GM21360 (cell line): ENCODE results near the gene KCNIP4.

ENCODE experiments used
- ATAC-seq: cut with Tn5 transposase; IDR thresholded peaks from one replicate; pipeline ENCODE4 v1.9.1; 2021; ENCODE audit warnings: mild to moderate bottlenecking, moderate library complexity; ENCODE audit not compliant: unreplicated experiment

Gene KCNIP4

DNA sequence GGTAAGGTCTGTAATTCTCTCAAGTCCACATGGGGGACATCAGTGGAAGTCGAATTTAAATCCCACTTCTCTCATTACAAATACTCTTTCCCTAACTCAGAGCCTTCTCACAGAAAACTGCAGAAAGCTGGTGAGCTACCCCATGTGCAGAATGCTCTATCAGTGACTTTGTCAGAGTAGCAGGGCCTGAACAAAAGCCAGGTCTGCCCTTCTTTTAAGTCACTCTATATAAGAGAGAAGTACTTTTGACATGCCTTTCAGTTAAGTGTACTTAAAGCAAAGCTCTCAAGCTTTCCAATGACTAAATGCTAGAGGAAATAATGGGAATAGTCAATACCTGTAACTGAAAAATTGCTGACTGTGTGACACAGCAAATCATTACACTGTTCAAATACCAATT, 323.1 kb downstream of the KCNIP4 start:
- no peak for ATAC-seq

DNA sequence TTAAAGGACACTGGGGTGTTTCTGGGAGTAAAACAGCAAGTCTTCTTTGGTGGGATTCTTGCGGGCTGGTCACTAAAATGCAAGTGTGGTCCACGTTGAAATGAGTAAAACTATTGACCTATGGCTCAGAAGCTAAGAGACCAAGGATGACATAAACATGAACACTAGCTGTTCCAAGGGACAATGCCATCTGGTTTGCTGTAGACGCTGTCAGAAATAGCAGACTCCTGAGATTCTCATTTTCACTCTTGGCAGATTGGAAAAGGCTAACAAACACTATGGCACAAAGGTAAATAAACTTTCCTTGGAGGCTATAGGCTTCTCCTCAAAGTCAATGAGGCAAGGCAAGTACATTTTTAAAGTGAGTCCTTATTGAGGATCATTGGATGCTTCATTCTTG, 343.6 kb downstream of the KCNIP4 start:
- no peak for ATAC-seq

DNA sequence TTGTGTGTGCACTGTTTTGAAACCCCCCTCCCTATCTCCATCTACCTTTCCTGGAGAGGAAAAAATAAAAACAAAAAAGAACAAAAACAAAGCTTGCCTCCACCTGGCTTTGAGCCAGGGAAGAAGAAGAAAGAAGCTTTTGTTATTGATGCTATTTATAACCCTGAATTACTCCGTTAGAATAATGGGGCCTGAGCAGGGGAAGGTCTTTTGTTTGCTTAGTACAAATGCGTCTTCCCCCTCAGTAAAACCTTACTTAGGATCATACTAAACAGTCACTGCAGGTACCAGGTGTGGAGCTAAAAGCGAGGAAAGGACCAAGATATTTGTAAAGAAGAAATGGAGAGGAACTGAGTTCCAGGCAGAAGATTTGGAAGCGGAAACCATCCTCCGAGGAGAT, 352.1 kb downstream of the KCNIP4 start:
- ATAC-seq, result no peak

DNA sequence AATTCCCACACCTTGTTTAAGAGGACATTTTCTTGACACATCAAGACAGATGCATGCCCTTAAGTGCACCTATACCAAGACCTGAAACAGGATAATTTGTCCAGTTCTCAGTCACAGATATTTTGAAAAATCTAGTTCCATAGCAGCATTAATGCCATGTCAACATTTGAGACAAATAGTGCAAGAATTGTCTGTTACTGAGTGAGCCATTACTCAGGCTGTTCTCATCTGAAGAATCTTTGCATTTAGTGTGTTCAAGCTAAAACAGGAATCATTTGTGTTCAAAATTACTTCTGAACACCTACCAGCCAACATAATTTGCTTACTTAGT, 354.9 kb downstream of the KCNIP4 start:
- no peak for ATAC-seq

DNA sequence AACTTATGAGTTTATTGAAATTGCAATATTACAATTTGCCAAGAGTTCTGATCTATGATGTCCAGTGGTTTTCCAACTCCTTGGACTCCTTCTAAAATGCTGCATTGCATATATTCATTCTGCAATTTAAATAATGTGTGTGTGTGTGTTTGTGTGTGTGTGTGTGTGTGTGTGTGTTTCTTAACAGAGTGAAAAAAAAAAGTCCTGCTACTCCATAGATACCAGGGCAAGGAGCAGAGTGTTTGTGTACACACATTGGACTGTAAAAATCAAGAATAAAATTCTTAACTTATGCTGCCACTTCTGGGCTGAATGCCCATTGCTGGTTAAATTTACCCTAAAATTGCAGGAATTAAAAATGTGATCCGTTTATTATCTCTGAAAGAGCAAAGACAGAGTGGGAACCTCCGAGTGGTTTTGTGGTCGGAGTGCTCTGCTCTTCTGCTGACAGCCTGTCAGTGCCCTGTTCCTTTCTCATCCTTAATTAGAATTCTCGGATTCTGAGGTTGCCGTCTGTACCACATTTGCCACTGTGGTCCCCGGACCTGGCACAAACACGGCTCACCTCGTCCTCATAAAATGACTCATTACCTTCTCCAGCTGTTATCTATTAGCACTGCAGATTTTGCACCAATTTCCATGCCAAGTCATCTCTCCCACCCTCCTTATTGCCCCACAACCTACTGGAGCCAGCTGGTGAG, 355.5 kb downstream of the KCNIP4 start:
- ATAC-seq, result no peak

DNA sequence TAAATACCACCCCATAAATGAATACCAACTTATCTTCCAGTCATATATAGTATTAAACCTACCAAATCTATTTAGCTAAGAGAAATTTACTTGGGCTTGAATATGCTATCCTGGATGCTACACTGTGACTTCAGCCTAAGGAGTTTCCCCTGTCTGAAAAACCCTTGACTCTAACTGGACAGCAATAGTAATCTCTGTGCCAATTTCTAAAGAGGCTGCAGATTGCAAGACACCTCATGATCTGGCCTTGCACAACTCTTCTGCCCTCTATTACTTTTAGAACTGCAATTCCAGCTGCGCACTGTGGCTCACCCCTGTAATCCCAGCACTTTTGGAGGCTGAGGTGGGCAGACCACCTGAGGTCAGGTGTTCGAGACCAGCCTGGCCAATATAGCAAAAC, 371.5 kb downstream of the KCNIP4 start:
- ATAC-seq, result no peak

DNA sequence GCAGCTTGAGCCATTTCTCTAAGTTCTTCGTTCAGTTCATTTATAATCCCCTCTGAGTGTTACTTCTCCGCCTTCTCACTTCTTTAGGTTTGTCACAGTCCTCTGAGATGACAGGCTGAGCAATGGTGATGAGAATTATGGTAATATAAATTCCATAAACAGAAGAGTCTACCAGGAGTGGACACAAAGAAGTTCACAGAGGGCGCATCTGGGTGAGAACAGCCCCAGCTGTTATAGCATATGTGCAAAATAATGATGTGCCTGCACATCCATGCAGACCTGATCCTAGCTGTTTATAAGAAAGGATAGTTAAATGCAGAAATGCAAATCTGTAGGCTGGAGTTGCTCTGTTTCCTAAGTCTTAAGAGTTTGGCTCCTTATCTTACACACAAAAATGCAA, 377.5 kb downstream of the KCNIP4 start:
- no peak for ATAC-seq

DNA sequence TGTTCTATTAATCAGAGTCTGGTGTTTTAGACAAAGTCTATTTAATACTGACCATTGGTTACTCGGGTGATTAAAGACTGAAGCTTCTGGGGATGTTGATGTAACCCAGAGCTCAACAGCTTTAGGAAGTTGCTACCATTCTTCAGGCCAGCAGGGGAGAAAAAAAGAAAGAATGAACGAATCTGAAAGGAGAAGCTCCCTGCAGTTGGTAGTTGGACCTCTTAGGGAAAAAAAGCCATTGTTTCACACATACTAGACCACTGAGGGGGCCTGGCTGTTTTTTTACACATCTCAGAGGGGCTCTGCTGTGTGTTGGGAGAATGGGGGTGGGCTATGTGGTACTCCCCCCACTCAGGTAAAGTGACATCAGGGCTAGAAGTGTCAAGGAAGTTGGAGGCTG, 378.9 kb downstream of the KCNIP4 start:
- no peak for ATAC-seq

DNA sequence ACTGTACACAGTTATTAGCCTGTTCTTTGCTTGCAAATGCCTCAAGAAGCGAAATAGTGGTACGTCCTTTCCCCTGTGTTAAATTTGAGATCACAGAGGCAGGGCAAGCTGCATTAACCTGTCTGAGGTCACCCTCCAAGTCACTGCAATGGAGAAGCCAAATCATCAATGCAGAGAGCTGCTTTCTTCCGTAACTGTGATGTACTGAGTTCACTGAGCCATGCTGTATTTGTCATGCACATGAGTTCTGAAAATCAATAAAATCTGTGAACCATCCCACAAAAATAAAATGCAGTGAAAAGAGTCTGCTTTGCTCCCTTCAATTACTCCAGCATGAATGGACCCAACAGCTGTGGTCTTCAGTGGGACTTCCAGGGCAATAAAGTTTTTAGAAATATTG, 393.5 kb downstream of the KCNIP4 start:
- ATAC-seq, result no peak

DNA sequence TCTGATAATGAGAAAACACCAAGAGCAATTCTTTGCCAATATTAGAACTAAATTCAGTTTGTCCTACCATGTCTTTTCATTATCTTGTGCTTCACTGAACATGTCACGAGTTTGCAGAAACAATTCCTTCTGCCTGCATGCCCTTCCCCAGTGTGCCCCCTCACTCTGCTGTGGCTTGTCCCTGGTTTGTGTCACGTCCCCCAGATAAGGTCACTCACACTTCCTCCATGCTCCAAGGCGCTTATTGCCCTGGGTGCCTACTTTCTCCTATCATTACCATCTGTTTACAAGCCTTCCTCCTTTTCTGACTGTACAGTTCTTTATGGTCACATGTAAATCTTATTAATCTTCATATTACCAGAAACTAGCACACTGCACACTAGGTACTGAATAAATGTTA, 394.1 kb downstream of the KCNIP4 start:
- ATAC-seq, result no peak

DNA sequence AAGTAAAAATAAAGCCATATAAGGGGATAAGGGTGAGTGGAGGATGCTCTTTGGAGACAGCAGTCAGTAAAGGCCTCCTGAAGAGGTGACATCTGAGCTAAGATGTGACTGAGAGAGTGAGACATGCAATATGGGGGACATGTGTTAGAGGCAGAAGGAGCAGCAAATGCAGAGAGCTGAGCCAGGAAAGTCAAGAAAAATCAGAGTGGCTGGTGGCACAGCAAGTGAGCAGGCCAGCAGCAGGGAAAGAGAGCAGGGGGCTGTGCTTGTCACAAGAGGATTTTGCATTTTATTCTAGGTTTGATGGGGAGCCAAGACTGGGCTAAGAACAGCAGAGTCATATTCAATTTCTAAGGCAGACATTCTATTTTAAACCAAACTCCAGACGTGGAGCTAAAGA, 394.5 kb downstream of the KCNIP4 start:
- ATAC-seq, result no peak

DNA sequence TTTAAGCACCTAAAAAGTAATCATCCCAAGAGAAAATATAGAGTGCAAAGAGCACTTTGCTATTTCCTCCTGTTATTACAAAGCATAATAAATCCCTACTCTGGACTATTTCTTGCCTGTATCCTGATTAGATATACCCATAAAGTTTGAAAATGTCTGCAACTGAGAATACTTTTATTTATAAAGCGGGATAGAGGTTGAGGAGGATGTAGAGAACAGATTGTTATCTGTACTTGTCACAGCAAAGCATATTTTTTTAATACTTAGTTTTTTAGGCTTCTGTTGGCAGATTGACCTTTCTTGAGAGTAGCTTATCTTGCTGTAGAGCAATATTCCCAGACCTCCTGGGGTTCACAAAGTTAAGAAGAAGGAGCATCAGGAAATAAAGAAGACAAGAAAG, 396.1 kb downstream of the KCNIP4 start:
- ATAC-seq, result no peak

DNA sequence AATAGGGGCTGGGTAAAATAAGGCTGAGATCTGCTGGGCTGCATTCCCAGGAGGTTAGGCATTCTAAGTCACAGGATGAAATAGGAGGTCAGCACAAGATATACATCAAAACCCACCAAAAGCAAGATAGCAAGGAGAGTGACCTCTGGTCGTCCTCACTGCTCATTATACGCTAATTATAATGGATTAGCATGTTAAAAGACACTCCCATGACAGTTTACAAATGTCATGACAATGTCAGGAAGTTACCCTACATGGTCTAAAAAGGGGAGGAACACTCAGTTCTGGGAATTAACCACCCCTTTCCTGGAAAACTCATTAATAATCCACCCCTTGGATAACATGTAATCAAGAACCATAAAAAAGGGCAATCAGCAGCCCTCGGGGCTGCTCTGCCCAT, 403.6 kb downstream of the KCNIP4 start:
- no peak for ATAC-seq

DNA sequence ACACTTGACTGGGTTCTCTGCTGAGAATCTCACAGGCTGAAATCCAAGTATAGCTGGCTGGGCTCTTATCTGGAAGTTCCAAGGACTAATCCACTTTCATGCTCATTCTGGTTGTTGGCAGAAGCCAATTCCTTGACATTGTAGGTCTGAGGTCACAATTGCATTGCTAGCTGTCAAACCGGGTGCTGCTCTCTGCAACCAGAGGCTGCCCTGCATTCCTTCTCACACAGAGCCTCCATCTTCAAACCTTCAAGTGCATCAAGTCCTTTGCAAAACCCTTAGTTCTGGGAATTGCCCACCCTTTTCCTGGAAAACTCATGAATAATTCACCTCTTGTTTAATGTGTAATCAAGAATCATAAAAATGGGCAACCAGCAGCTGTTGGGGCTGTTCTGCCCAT, 404.2 kb downstream of the KCNIP4 start:
- no peak for ATAC-seq

DNA sequence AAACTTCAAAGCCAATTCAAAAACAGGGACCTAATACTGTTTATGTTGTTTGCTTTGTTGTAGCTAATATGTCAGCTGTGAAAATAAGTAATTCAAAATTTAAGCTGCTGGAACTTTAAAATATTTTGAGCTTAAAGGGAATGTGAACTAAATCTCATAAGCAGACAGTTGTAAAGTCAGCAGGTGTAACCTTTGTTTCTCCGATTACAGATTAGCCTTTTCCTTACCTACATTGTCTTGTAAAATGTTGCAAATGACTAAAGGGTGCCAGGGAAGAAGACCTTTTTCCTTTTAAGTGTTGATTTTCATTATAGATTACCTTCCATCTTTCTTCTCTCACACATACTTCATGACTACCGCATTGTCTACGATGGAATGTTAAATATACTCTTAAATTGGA, 405.1 kb downstream of the KCNIP4 start:
- no peak for ATAC-seq

DNA sequence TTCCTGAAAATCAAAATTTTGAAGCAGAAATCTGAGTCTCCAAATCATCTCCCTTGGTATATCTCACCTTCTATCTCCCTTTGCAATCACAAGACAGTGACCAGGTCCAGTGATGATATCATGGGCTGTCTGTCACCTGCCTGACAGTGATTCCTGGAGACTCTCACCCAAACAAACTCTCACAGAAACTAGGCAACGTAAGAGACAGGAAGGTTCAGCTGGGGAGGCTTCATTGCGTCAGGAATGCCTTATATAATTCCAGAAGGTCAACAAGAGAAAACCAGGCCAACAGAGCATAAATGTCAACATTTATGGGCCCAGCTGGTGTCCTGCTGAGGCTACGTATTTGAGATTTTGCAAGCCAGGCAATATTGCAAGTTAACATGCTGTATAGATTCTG, 412.7 kb downstream of the KCNIP4 start:
- no peak for ATAC-seq

DNA sequence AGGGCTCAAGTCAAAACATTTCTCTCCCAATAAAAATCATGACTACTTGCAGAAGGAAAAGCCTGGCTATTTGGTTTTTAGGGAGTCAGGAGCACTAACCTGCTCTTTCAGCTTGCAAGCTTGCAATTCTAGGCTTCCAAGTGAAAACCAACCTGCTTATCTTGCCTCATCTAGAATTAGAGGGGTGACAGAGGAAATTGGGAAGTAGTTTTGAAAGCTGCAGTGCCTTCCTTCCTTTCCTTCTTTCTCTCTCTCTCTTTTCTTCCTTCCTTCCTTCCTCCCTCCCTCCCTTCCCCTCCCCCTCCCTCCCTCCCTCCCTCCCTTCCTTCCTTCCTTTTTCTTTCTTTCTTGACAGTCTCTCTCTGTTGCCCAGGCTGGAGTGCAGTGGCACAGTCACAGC, 417.5 kb downstream of the KCNIP4 start:
- ATAC-seq, result no peak

DNA sequence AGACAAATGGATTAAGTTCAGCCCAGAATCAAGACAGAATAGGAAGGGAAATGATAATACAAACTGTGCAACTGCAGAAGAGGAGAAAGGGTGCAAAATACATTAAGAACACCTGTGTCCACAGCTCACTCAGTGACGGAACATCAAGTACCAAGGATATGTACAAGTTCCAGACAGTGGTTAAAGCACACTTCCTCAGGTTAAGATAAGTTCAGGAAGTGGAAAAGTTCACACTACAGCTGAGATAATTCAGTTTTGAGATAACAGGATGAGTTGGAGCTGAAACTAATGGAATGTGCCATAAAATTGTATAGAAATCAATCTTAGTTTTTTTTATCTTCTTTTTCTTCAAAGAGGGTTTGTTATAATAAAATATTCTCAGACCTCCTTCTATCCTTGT, 419.4 kb downstream of the KCNIP4 start:
- ATAC-seq, result no peak

DNA sequence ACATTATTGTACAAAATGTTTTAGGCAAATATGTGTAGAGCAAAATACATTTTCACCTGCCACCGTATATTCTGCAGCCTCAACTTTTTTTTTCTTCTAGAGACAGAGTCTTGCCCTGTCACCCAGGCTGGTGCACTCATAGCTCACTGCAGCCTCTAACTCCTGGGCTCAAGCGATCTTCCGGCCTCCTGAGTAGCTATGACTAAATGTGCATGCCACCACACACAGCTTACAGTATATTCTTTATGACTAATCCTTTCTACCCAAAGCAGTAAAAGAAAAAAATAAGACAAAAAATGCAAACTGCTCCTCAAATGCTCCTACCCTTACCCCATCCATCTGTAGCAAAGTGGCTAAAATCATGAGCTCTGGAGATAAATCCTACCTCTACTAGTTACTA, 426.3 kb downstream of the KCNIP4 start:
- no peak for ATAC-seq

DNA sequence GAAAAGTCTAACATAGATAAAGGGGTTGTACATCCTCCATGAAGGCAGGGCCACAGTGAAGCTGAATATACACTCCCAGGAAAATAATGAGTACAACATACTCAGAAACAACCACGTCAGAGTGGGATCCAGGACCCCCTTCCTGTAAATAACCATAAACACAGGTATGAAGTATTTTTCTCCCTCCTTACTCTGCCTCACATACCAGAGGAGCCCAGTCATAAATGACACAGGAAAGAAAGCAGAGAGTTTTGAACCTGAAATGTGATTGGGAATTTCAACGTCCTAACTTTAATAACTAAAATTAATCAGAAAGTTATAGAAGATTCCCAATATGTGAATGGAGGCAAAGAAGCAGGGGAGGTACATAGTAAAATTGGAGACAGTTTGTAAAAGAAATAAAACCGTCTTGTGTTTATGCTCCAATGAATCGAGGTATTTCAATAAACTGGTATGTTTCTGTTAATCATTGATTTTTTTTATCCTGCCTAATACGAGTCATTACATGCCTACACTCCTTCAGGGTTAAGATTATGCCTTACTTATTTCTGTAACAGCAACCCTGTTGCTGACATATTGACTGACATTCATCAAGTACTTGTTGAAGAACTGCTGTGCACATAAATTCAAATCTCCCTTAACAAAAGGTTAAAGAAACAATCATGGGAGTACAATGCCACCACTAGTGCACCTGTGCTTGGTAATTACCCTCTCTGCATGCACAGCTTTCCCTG, 431.3 kb downstream of the KCNIP4 start:
- no peak for ATAC-seq

DNA sequence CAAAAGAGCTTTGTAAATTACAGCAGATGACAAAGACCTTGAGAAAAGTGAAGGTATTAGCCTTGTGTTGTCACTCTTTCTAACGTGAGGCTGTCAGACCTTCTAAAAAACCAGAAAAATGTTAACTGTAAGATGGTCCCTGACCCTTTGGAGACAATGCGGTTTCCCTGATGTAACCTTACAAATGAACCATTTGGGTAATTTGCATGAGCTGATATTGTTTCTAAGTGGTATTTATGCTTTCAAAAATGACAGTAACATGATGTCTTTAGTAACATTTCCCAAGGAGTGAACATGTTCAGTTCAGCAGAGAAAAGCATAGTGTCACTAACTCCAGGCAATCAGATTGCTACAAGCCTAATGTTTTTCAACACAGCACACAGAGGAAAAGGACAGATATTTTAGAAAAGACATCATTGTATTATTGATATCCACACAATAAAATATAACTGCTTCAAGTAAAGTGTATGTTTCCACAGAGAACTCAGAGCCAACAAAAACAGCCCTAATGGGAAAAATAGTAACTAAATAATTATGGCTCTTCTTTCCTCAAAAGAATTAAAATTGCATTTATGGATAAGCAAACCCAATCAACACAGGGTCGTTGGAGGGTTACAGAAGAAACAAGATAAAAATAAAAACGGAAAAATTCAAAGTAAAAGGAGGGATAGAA, 434.4 kb downstream of the KCNIP4 start:
- no peak for ATAC-seq

DNA sequence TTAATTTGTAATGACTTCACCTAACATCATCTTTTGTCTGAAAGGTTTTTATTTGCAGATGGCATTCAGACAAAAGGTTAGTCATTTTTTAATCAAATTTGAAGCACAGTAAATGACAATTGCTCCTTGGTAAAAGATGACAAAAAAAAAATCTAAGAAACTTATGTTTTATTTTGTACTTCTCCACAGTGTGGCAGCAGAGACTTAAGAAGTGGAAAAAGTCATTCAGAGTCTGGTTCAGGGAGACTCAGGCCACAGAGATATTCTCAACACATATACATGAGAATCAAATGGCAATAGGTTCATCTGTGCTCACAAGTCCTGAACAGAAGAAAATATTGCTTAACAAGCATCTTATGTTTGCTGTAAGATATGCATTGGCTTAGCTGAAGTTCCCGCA, 436.2 kb downstream of the KCNIP4 start:
- ATAC-seq, result no peak
